ENCODE results near the gene PBXIP1. TPM values are rescaled to one million over a fixed set of nuclear protein-coding genes. Genes with fewer than 3 reads are reported as not detected.

The PBXIP1 gene
- total and polyA plus RNA-seq, 2 of the 13 experiments (the other 11 are each of a cell fraction or from before 2014, with no cell fraction given): 16.3 to 31.9 TPM

DNA sequence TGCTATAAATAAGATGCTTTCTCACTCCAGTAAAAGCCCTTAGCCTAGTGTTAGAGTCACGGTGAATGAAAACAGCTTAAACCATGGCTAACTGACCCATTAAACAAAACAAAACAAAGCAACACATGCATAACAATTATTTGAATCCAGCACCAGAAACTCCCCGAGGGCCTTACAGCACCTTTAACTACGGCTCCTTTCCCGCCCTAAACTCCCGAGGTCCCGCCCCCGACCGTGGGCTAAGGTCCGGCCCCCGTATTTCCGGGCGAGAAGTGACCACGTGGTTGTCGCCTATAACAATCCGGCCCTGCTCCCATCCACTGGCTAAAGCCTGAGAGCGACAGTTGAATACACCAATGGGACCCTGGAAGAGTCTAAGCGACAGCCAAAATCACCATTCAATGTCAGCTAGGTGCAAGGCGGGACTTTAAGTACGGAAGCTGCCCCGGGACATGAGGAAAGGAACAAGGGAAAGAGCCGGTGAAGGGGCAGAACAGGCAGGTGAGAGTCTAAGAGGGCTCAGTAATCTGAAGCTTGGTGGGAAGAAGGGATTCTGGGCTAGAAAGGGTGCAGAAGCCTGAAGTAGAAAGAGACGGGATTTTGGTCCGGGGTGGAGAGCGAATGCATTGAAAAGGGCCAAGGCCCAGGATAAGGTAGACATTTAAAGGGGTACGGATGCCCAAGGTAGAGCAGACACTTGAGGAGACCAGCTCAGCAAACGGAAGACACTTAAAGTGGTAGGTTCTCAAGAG, 27.2 kb upstream of the PBXIP1 start, which contains the start of gene FLAD1 (continued):
- TF ChIP-seq KIAA2018 (CRISPR knock-in tag; IDR thresholded peaks at IDR 0.05; ENCODE audit: borderline replicate concordance) (no peak), ZBTB39 (CRISPR knock-in tag; IDR thresholded peaks at IDR 0.05) (no peak), SNRNP70 (IDR thresholded peaks at IDR 0.05; ENCODE audit: low read depth, low read length) (no peak), SP140L (CRISPR knock-in tag; IDR thresholded peaks at IDR 0.05; ENCODE audit: borderline replicate concordance) (no peak), KLF9 (CRISPR knock-in tag; IDR thresholded peaks at IDR 0.05; ENCODE audit: low read depth) (no peak), ZNF382 (CRISPR knock-in tag; IDR thresholded peaks at IDR 0.05; ENCODE audit: borderline replicate concordance) (no peak), ZNF629 (CRISPR knock-in tag; conservative IDR thresholded peaks at IDR 0.05) (no peak), ZNF430 (CRISPR knock-in tag; IDR thresholded peaks at IDR 0.05) (0 out of 2 replicates have a peak, but pooled peaks have one; percentile 20), ZNF841 (CRISPR knock-in tag; IDR thresholded peaks at IDR 0.05; ENCODE audit: borderline replicate concordance) (no peak), HNRNPH1 (optimal IDR thresholded peaks at IDR 0.05; ENCODE audit: low read depth, low read length) (no peak), SRY (CRISPR knock-in tag; IDR thresholded peaks at IDR 0.05) (no peak), MAFG (CRISPR knock-in tag; IDR thresholded peaks at IDR 0.05) (no peak), ATF1 (CRISPR knock-in tag; IDR thresholded peaks at IDR 0.05) (peak; percentile 83), ZFY (CRISPR knock-in tag; IDR thresholded peaks at IDR 0.05) (peak; percentile 57), BATF2 (CRISPR knock-in tag; IDR thresholded peaks at IDR 0.05) (no peak)
- TF ChIP-seq, protein P1, sequence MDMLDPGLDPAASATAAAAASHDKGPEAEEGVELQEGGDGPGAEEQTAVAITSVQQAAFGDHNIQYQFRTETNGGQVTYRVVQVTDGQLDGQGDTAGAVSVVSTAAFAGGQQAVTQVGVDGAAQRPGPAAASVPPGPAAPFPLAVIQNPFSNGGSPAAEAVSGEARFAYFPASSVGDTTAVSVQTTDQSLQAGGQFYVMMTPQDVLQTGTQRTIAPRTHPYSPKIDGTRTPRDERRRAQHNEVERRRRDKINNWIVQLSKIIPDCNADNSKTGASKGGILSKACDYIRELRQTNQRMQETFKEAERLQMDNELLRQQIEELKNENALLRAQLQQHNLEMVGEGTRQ (IDR thresholded peaks at IDR 0.05; ENCODE audit: low read depth, low read length): peak; percentile 78
- TF ChIP-seq, protein P1 (CRISPR knock-in tag; IDR thresholded peaks at IDR 0.05; ENCODE audit: borderline replicate concordance): peak; percentile 93; the same call in 1 of the 2 replicates
